ENCODE measurements around the gene PCGF2. TPM values are rescaled to one million over a fixed set of nuclear protein-coding genes. Genes with fewer than 3 reads are reported as not detected.

The PCGF2 gene
- total and polyA plus RNA-seq, 9 of the 15 experiments (the other 6 are each of a cell fraction or from before 2014, with no cell fraction given), result 1.3 to 33.4 (median 7.0) TPM

GRCh38 chr17:38729886-38730525, 18.1 kb downstream of the PCGF2 start, which contains the start of gene CISD3 (continued):
- peak in 1 of 2 experiments; percentile 49; a peak in 1 of 4 replicates for TF ChIP-seq BCLAF1 (IDR thresholded peaks at IDR 0.05; ENCODE audit: borderline replicate concordance in 1 of 2, control insufficient read depth in 1 of 2, low read depth in 2 of 2, low read length in 1 of 2)
- no peak for TF ChIP-seq CHAMP1 (IDR thresholded peaks at IDR 0.05)
- TF ChIP-seq CREB1 (IDR thresholded peaks at IDR 0.05), result 0 out of 2 replicates have a peak, but pooled peaks have one; percentile 24
- 0 out of 2 replicates have a peak, but pooled peaks have one; percentile 27 for TF ChIP-seq CREB1 (CRISPR knock-in tag; IDR thresholded peaks at IDR 0.05)
- no peak for TF ChIP-seq RBM22 (IDR thresholded peaks at IDR 0.05; ENCODE audit: low read depth, low read length, poor library complexity, severe bottlenecking)
- TF ChIP-seq MEF2D (tag; conservative IDR thresholded peaks at IDR 0.05; ENCODE audit: low read depth), result no peak
- TF ChIP-seq BDP1 (IDR thresholded peaks at IDR 0.05; ENCODE audit: insufficient read depth, insufficient read length), result no peak
- no peak for TF ChIP-seq PURB (CRISPR knock-in tag; IDR thresholded peaks at IDR 0.05; ENCODE audit: low read depth)
- no peak for TF ChIP-seq TBL1XR1 (IDR thresholded peaks at IDR 0.05; ENCODE audit: low read length in 2 of 2)
- no peak for TF ChIP-seq ARID3B (CRISPR knock-in tag; IDR thresholded peaks at IDR 0.05; ENCODE audit: borderline replicate concordance)
- TF ChIP-seq ZNF766 (CRISPR knock-in tag; conservative IDR thresholded peaks at IDR 0.05), result 0 out of 2 replicates have a peak, but pooled peaks have one; percentile 30
- no peak for TF ChIP-seq ZNF76 (CRISPR knock-in tag; IDR thresholded peaks at IDR 0.05; ENCODE audit: borderline replicate concordance)
- TF ChIP-seq PHB2 (IDR thresholded peaks at IDR 0.05; ENCODE audit: low read depth), result no peak
- TF ChIP-seq ZBTB11 (CRISPR knock-in tag; IDR thresholded peaks at IDR 0.05), result peak in 1 of 3 experiments; percentile 14; a peak in 2 of 6 replicates
- TF ChIP-seq SRF (CRISPR knock-in tag; IDR thresholded peaks at IDR 0.05), result no peak
- no peak for TF ChIP-seq MCM7 (IDR thresholded peaks at IDR 0.05)

All from K562 (cell line).